ENCODE measurements around the gene CCDC141. TPM values are rescaled to one million over a fixed set of nuclear protein-coding genes. Genes with fewer than 3 reads are reported as not detected.
"Not testable (repeated sequence)": the region's sequence is repeated elsewhere in the genome, so short reads cannot be mapped to it uniquely, and the experiment has no call there.

Gene CCDC141
- total RNA-seq, 1 donor from 2014 or later = 4.0 TPM

- Mint-ChIP-seq H3K4me1 (ENCODE audit: unreplicated experiment) (no peaks in the 10 kb centered on the region), H3K36me3 (no peaks in the 10 kb centered on the region), H3K4me3 (no peak overlapping the region), H3K9me3 (peaks cover 4% of the 10 kb centered on the region), H3K27ac (no peak overlapping the region), H3K27me3 (no peaks in the 10 kb centered on the region)
- DNase-seq (ENCODE audit: extremely low spot score, unreplicated experiment) = no peak
- no peak for TF ChIP-seq CTCF (conservative IDR thresholded peaks at IDR 0.05)
Observed at GRCh38 chr2:179019260-179019659, 30.7 kb downstream of the CCDC141 start.

GRCh38 chr2:179017773-179018357 lies 32.1 kb downstream of the CCDC141 start:
- H3K4me1 Mint-ChIP-seq (ENCODE audit: unreplicated experiment) = no peaks in the 10 kb centered on the region
- no peak overlapping the region for H3K27ac Mint-ChIP-seq
- peaks cover 8% of the 10 kb centered on the region for H3K9me3 Mint-ChIP-seq
- TF ChIP-seq CTCF (conservative IDR thresholded peaks at IDR 0.05) = no peak
- H3K36me3 Mint-ChIP-seq = no peaks in the 10 kb centered on the region
- H3K4me3 Mint-ChIP-seq = no peak overlapping the region
- no peak for DNase-seq (ENCODE audit: extremely low spot score, unreplicated experiment)
- no peaks in the 10 kb centered on the region for H3K27me3 Mint-ChIP-seq

GRCh38 chr2:179014189-179014588 lies 35.7 kb downstream of the CCDC141 start:
- not testable (repeated sequence) for DNase-seq (ENCODE audit: extremely low spot score, unreplicated experiment); H3K27ac Mint-ChIP-seq; H3K4me1 Mint-ChIP-seq (ENCODE audit: unreplicated experiment); H3K27me3 Mint-ChIP-seq; H3K36me3 Mint-ChIP-seq; H3K9me3 Mint-ChIP-seq; H3K4me3 Mint-ChIP-seq

- H3K27ac Mint-ChIP-seq = no peak overlapping the region
- H3K4me3 Mint-ChIP-seq = no peak overlapping the region
- no peak for DNase-seq (ENCODE audit: extremely low spot score, unreplicated experiment)
Observed at GRCh38 chr2:179005976-179006375, 44.0 kb downstream of the CCDC141 start.

GRCh38 chr2:178999476-178999875 lies 50.5 kb downstream of the CCDC141 start:
- peaks cover 7% of the 10 kb centered on the region for H3K9me3 Mint-ChIP-seq
- no peaks in the 10 kb centered on the region for H3K36me3 Mint-ChIP-seq
- no peak overlapping the region for H3K27ac Mint-ChIP-seq
- H3K4me3 Mint-ChIP-seq = no peak overlapping the region
- TF ChIP-seq CTCF (conservative IDR thresholded peaks at IDR 0.05) = no peak
- no peaks in the 10 kb centered on the region for H3K27me3 Mint-ChIP-seq
- DNase-seq (ENCODE audit: extremely low spot score, unreplicated experiment) = no peak
- H3K4me1 Mint-ChIP-seq (ENCODE audit: unreplicated experiment) = no peaks in the 10 kb centered on the region

More at GRCh38 chr2:179005976-179006375, 44.0 kb downstream of the CCDC141 start:
- H3K9me3 Mint-ChIP-seq = no peaks in the 10 kb centered on the region
- H3K27me3 Mint-ChIP-seq = no peaks in the 10 kb centered on the region
- TF ChIP-seq CTCF (conservative IDR thresholded peaks at IDR 0.05) = no peak
- H3K36me3 Mint-ChIP-seq = no peaks in the 10 kb centered on the region
- H3K4me1 Mint-ChIP-seq (ENCODE audit: unreplicated experiment) = no peaks in the 10 kb centered on the region

- no peaks in the 10 kb centered on the region for H3K36me3 Mint-ChIP-seq
- no peak overlapping the region for H3K27ac Mint-ChIP-seq
- H3K9me3 Mint-ChIP-seq = peaks cover 7% of the 10 kb centered on the region
- H3K4me3 Mint-ChIP-seq = no peak overlapping the region
- H3K27me3 Mint-ChIP-seq = no peaks in the 10 kb centered on the region
- H3K4me1 Mint-ChIP-seq (ENCODE audit: unreplicated experiment) = no peaks in the 10 kb centered on the region
- no peak for DNase-seq (ENCODE audit: extremely low spot score, unreplicated experiment)
- no peak for TF ChIP-seq CTCF (conservative IDR thresholded peaks at IDR 0.05)
Observed at GRCh38 chr2:178998539-178998938, 51.4 kb downstream of the CCDC141 start.

All from type B pancreatic cell (in vitro differentiated cells).